ENCODE results near the gene GALNT12. TPM values are rescaled to one million over a fixed set of nuclear protein-coding genes. Genes with fewer than 3 reads are reported as not detected.

Gene GALNT12
- total RNA-seq, 4 donors from 2014 or later = 18.9 to 58.6 (median 36.5) TPM

DNA sequence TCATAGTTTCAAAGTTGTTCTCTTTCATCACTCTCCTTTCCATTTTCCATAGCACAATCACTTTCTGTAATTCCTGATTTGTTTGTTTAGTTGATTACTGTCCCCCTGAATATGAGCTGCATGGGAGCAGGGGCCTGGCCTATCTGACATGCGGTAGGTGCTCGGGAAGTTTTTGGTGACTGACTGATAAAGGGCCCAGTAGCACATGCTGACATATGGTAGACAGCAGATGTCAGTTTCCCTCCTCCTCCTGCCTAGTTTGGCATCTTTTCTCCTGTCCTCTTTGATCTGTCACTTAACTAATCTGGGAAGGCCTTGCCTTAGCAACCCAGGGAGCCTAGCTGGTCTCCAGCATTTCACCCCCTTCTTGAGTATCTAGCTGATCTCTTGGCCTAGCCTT is 14.4 kb downstream of the GALNT12 start:
- Histone ChIP-seq H3K4me3 (replicated peaks in 1 of 3) (no peak overlapping the region), H3K27ac (no peak overlapping the region), H3K4me1 (no peaks in the 10 kb centered on the region), H3K27me3 (no peaks in the 10 kb centered on the region), H3K9me3 (no peaks in the 10 kb centered on the region), H3K36me3 (no peaks in the 10 kb centered on the region)
- WGBS, 2 donors = 92 to 97% methylated on average over 2 of the region's 2 CpGs
- DNase-seq = no peak
- intact Hi-C loops (cut with DNase I) = no loop called here
- TF ChIP-seq, protein P1, sequence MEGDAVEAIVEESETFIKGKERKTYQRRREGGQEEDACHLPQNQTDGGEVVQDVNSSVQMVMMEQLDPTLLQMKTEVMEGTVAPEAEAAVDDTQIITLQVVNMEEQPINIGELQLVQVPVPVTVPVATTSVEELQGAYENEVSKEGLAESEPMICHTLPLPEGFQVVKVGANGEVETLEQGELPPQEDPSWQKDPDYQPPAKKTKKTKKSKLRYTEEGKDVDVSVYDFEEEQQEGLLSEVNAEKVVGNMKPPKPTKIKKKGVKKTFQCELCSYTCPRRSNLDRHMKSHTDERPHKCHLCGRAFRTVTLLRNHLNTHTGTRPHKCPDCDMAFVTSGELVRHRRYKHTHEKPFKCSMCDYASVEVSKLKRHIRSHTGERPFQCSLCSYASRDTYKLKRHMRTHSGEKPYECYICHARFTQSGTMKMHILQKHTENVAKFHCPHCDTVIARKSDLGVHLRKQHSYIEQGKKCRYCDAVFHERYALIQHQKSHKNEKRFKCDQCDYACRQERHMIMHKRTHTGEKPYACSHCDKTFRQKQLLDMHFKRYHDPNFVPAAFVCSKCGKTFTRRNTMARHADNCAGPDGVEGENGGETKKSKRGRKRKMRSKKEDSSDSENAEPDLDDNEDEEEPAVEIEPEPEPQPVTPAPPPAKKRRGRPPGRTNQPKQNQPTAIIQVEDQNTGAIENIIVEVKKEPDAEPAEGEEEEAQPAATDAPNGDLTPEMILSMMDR (IDR thresholded peaks at IDR 0.05) = no peak
- no peak for TF ChIP-seq POLR2A (IDR thresholded peaks at IDR 0.05)

DNA sequence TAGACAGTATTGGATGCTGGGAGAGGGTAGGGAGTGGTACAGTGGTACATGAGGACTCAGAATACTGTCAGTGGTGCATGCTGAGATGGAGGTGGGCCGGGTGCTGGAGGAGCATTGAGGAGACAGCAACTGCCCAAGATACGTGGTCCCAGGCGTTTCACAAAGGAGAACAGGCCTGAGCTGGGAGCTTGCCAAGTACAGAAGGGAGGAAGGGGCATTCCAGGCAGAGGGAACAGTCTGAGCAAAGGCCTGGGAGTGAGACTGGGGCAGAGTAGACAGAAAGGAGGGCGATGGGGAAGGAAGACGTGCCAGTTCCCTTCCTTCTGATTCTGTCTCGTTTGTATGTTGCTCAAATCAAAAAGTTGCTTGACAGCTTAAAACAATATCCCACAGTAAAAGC is 15.2 kb downstream of the GALNT12 start:
- DNase-seq = no peak
- intact Hi-C loops (cut with DNase I) = no loop called here

DNA sequence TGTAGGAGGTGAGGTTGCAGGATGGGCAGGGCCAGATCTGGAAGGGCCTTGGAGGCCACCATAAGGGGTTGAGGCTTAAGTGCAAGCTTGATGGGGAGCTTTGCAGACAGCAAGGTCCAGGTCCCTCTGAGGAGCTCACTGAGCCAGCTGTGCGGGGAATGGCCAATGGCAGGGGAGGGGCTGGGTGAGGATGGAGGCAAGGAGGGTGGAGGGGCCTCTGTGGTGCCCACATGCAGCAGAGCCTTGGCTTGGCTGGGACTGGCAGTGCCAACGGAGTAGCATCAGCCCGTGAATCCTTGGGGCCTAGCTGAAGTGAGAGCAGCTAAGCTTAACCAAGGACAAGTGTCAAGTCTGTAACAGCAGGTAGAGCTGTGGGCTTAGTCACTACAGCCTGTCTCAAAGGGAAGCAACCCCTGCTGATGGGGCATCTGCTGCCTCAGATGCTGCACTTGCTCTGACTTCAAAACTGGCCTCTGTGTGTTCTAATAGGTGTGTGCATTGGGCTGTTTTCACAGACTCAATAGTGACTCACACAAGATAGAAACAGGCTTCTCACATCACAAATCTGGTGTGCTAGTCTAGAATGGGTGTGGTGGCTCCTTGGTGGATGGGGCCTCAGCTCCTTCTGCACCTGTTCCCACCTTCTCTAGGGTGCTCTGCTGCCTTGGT is 16.3 kb downstream of the GALNT12 start:
- H3K4me1 ChIP-seq = no peaks in the 10 kb centered on the region
- TF ChIP-seq, protein P1 (IDR thresholded peaks at IDR 0.05) = no peak
- no peak for TF ChIP-seq POLR2A (IDR thresholded peaks at IDR 0.05)
- 98 to 100% methylated on average over 2 to 3 of the region's 3 CpGs for WGBS, 2 donors
- no peak overlapping the region for H3K4me3 ChIP-seq (replicated peaks in 1 of 3)
- DNase-seq = no peak
- peaks cover 0 to 10% of the 10 kb centered on the region in 2 donors for H3K36me3 ChIP-seq
- intact Hi-C loops (cut with DNase I) = no loop called here
- H3K9me3 ChIP-seq = no peaks in the 10 kb centered on the region
- no peak overlapping the region for H3K27ac ChIP-seq
- H3K27me3 ChIP-seq = no peaks in the 10 kb centered on the region

More for the DNA sequence above, 15.2 kb downstream of the GALNT12 start:
- H3K9me3 ChIP-seq = no peaks in the 10 kb centered on the region
- peaks cover 0 to 5% of the 10 kb centered on the region in 2 donors for H3K36me3 ChIP-seq
- H3K4me3 ChIP-seq (replicated peaks in 1 of 3) = no peak overlapping the region
- no peaks in the 10 kb centered on the region for H3K27me3 ChIP-seq
- WGBS, 2 donors = 92 to 93% methylated on average over 6 of the region's 6 CpGs
- no peak overlapping the region for H3K27ac ChIP-seq
- no peaks in the 10 kb centered on the region for H3K4me1 ChIP-seq
- TF ChIP-seq POLR2A (IDR thresholded peaks at IDR 0.05) = no peak
- TF ChIP-seq, protein P1 (IDR thresholded peaks at IDR 0.05) = no peak

- no peaks in the 10 kb centered on the region for H3K27me3 ChIP-seq
- intact Hi-C loops (cut with DNase I) = no loop called here
- 96 to 98% methylated on average over 3 of the region's 3 CpGs for WGBS, 2 donors
Observed at GRCh38 chr9:98825414-98825813, 17.9 kb downstream of the GALNT12 start.

GRCh38 chr9:98826716-98827115 is 19.2 kb downstream of the GALNT12 start:
- no peak for DNase-seq
- TF ChIP-seq, protein P1 (IDR thresholded peaks at IDR 0.05) = no peak
- no peak for TF ChIP-seq POLR2A (IDR thresholded peaks at IDR 0.05)
- Histone ChIP-seq H3K4me3 (replicated peaks in 1 of 3) (no peak overlapping the region), H3K36me3 (peaks cover 0 to 10% of the 10 kb centered on the region in 2 donors), H3K4me1 (no peaks in the 10 kb centered on the region), H3K27ac (no peak overlapping the region), H3K27me3 (no peaks in the 10 kb centered on the region), H3K9me3 (no peaks in the 10 kb centered on the region)
- intact Hi-C loops (cut with DNase I) = no loop called here
- WGBS, 2 donors = 98% methylated on average over 12 to 18 of the region's 20 CpGs

More at GRCh38 chr9:98825414-98825813, 17.9 kb downstream of the GALNT12 start:
- TF ChIP-seq, protein P1 (IDR thresholded peaks at IDR 0.05) = no peak
- Histone ChIP-seq H3K27ac (no peak overlapping the region), H3K9me3 (no peaks in the 10 kb centered on the region), H3K36me3 (peaks cover 0 to 10% of the 10 kb centered on the region in 2 donors), H3K4me3 (replicated peaks in 1 of 3) (no peak overlapping the region), H3K4me1 (no peaks in the 10 kb centered on the region)
- DNase-seq = no peak

Measured in thyroid gland (tissue), 4 donors.